ENCODE data around the gene EPO. TPM values are rescaled to one million over a fixed set of nuclear protein-coding genes. Genes with fewer than 3 reads are reported as not detected.

Gene EPO
- total and polyA plus RNA-seq, 2 of the 8 experiments (the other 6 are each of a cell fraction or from before 2014, with no cell fraction given) = 0.42 to 0.95 TPM

DNA sequence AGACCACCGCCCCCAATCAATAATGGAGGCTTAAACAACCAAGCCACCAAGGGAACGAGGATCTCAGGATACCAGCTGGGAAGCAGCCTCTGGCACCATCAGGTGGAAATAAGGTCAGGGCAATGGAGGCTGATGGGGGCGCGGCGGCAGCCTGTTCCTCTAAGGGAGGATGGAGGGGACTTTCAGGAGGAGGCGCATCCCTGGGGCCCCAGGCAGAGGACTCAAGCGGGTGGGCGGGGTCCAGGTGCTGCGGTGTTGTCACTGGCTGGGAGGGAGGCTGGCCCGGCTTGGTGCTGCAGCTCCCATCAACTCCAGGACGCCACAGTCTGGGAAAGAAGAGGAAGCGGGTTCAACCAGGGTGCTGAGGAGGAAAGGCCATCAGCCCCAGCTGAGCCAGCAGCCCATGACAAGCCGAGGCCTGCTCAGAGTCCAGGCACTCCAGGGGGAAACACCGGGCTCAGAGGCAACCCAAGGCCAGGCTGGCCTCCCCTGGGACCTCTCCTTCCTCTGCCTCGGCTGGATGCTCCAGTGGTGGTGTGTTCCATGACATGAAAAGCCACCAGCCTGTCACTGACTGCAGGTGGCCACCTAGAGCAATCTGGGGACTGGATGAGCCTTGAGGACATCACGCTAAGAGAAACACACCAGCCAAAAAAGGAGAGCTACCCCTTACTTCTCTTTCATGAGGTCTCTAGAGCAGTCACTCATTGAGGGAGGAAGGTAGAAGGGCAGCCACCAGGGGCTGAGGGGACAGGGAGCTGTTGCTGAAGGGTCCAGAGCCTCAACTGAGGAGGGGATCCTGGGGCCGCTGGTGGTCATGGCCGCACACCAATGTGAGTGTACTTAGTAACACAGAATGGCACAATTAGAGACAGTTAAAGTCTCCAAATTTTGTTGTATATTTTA is 30.8 kb upstream of the EPO start:
- no peak for TF ChIP-seq CBX5 (IDR thresholded peaks at IDR 0.05; ENCODE audit: low read depth, low read length)
- TF ChIP-seq, protein P1, sequence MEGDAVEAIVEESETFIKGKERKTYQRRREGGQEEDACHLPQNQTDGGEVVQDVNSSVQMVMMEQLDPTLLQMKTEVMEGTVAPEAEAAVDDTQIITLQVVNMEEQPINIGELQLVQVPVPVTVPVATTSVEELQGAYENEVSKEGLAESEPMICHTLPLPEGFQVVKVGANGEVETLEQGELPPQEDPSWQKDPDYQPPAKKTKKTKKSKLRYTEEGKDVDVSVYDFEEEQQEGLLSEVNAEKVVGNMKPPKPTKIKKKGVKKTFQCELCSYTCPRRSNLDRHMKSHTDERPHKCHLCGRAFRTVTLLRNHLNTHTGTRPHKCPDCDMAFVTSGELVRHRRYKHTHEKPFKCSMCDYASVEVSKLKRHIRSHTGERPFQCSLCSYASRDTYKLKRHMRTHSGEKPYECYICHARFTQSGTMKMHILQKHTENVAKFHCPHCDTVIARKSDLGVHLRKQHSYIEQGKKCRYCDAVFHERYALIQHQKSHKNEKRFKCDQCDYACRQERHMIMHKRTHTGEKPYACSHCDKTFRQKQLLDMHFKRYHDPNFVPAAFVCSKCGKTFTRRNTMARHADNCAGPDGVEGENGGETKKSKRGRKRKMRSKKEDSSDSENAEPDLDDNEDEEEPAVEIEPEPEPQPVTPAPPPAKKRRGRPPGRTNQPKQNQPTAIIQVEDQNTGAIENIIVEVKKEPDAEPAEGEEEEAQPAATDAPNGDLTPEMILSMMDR (IDR thresholded peaks at IDR 0.05; ENCODE audit: control extremely low read depth in 1 of 3, insufficient read depth in 1 of 3, low read depth in 1 of 3, low read length in 3 of 3) = peak in 1 of 3 experiments; percentile 1; a peak in 1 of 4 replicates
- TF ChIP-seq GTF2F1 (IDR thresholded peaks at IDR 0.05; ENCODE audit: borderline replicate concordance, low read depth, low read length) = no peak
- no peak for TF ChIP-seq POLR2AphosphoS5 (IDR thresholded peaks at IDR 0.05; ENCODE audit: low read depth, low read length)
- TF ChIP-seq RXRA (IDR thresholded peaks at IDR 0.05; ENCODE audit: insufficient read depth, low read depth, low read length) = no peak
- CTCF ChIA-PET (ENCODE audit: partially characterized antibody) = interaction anchor here (0.5 to 20.7 kb wide), 14 partner anchors 10 to 226 kb away, joined by 3 to 254 read pairs (median 5); partner anchors contain the start of genes MOSPD3, PCOLCE and POP7
- no peak overlapping the region for H3K9ac ChIP-seq (replicated peaks in 1 of 4; ENCODE audit: extremely low read depth in 1 of 4, low read depth in 3 of 4, low read length in 3 of 4)
- H3K4me1 ChIP-seq (replicated peaks in 1 of 4; ENCODE audit: control insufficient read depth in 3 of 4, insufficient read depth in 4 of 4, low read length in 3 of 4) = peaks cover under 1 to 18% (median 11%) of the 10 kb centered on the region in 4 experiments
- H4K91ac ChIP-seq (replicated peaks; ENCODE audit: insufficient read length, low read length) = no peak overlapping the region
- DNase-seq (ENCODE audit: low read depth in 1 of 2, low spot score in 2 of 2) = no peak
- H3K4me3 ChIP-seq (ENCODE audit: extremely low read depth in 1 of 4, insufficient read depth in 2 of 4, low read depth in 3 of 4, low read length in 4 of 4) = no peak overlapping the region
- no peak overlapping the region for H2AFZ ChIP-seq (ENCODE audit: low read length)
- FAIRE-seq = no peak
- no peak overlapping the region for H2AK5ac ChIP-seq (ENCODE audit: low read depth, low read length)
- H3K27ac ChIP-seq (ENCODE audit: low read depth, low read length) = no peak overlapping the region
- H3K14ac ChIP-seq (ENCODE audit: insufficient read length) = no peak overlapping the region
- H3K18ac ChIP-seq (ENCODE audit: extremely low read depth, low read length) = no peak overlapping the region
- H3K23me2 ChIP-seq (ENCODE audit: low read depth, low read length) = peaks cover 15% of the 10 kb centered on the region
- POLR2A ChIA-PET (ENCODE audit: partially characterized antibody) = interaction anchor here (0.6 to 14.3 kb wide), 12 partner anchors 9 to 185 kb away, joined by 3 to 257 read pairs (median 4); partner anchors contain the start of genes GNB2, PCOLCE, POP7 and SRRT
- H3K23ac ChIP-seq (ENCODE audit: insufficient read length) = no peak overlapping the region
- no peak overlapping the region for H3K56ac ChIP-seq (replicated peaks; ENCODE audit: insufficient read length, low read depth, low read length)
- H3K36me3 ChIP-seq (ENCODE audit: control insufficient read depth in 2 of 4, insufficient read depth in 4 of 4, low read length in 3 of 4) = peaks cover 24 to 51% (median 40%) of the 10 kb centered on the region in 4 experiments
- H2BK5ac ChIP-seq (ENCODE audit: low read depth, low read length) = no peak overlapping the region; the same call in 1 of the 2 replicates
- H3K9me3 ChIP-seq (ENCODE audit: insufficient read depth in 2 of 2, low read depth in 1 of 2, low read length in 1 of 2) = no peaks in the 10 kb centered on the region
- H3K79me2 ChIP-seq (ENCODE audit: control insufficient read depth in 1 of 2, insufficient read depth in 2 of 2, low read length in 2 of 2) = peaks cover 19 to 63% of the 10 kb centered on the region in 2 experiments
- no peak overlapping the region for H4K5ac ChIP-seq (ENCODE audit: insufficient read length, low read depth, low read length)
- H3K4me2 ChIP-seq (ENCODE audit: insufficient read depth in 1 of 2, low read depth in 2 of 2, low read length in 2 of 2) = no peak overlapping the region
- no peak overlapping the region for H2BK20ac ChIP-seq (ENCODE audit: low read length)
- H3K4ac ChIP-seq (replicated peaks; ENCODE audit: insufficient read length, low read depth, low read length) = no peak overlapping the region
- H2BK12ac ChIP-seq (ENCODE audit: low read depth, low read length) = no peak overlapping the region
- H4K20me1 ChIP-seq (replicated peaks in 1 of 2; ENCODE audit: control insufficient read depth in 1 of 2, insufficient read depth in 2 of 2, low read length in 2 of 2) = peaks cover 30 to 53% of the 10 kb centered on the region in 2 experiments
- H2BK120ac ChIP-seq (replicated peaks; ENCODE audit: low read depth, low read length) = no peak overlapping the region
- no peak overlapping the region for H2BK15ac ChIP-seq (ENCODE audit: low read length)
- H4K8ac ChIP-seq (ENCODE audit: extremely low read depth, insufficient read depth, low read length) = no peak overlapping the region
- WGBS, 2 experiments (ENCODE audit: extremely low coverage in 1 of 2, insufficient coverage in 1 of 2, insufficient read length in 1 of 2, insufficient replicate concordance in 2 of 2, low coverage in 1 of 2, low lambda C conversion rate in 2 of 2, missing lambda C conversion rate in 1 of 2) = 89% methylated on average over 17 of the region's 18 CpGs; no CpG with 5 or more reads in 1 of the 2 experiments
- no peaks in the 10 kb centered on the region for H3K27me3 ChIP-seq (replicated peaks in 1 of 4; ENCODE audit: control insufficient read depth in 3 of 4, extremely low read depth in 1 of 4, insufficient read depth in 3 of 4, low read length in 3 of 4)
- peaks cover 14% of the 10 kb centered on the region for H3K79me1 ChIP-seq (ENCODE audit: low read depth, low read length)

Measured in H1 (cell line).